Measurements from ENCODE around the gene HEYL.

The HEYL gene

GRCh38 chr1:39637361-39637760 lies 2.1 kb downstream of the HEYL start:
- DNase-seq (ENCODE audit: low spot score) = no peak

DNA sequence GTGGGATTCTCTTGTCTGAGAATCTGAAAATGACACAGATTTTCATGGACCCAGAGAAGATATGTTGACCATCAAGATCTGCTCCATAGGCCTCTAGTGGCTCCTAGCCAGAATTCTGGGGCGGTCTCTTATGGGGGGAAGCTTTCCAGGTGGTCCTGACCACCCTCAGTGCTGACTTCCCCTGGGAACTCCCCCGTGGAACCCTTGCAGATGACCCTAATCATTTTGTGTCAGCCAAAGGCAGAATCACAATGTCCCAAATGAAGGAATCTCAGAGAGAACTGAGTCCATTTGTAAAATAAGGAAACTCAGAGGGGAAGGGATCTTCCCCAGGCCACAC lies 3.6 kb downstream of the HEYL start:
- no peak for DNase-seq (ENCODE audit: low spot score)

DNA sequence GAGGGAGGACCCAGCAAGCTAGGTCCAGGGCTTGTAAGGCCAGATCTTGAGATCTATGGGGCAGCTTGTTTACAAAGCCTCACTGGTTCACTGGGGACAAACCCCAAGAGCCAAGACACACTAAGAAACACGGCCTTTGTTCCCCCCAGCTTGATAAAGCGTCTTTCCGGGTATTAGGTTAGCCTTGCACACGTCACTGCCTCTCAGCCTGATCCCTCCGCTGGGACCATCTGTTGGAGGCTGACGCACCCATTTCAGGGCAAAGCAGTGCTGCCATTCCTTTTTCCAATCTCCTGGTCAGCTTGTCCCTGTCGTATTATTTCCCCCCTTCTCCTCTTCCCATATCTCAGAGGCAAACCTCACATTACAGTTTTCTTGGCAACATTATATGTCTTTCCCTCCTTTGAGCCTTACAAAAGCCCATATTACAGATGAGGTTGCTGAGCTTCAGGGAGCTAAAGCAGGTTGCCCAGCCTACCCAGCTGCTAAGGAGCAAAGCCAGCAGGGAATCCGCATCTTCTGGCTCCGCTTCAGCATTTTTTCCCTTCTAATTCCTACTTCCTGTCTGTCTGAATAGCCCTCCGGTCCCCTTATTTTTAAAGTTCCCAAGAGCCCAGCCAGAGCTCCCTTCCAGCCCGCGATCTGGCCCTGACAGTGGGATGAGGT lies 4.1 kb downstream of the HEYL start:
- DNase-seq (ENCODE audit: low spot score) = no peak

GRCh38 chr1:39633422-39633821 lies 6.0 kb downstream of the HEYL start:
- DNase-seq (ENCODE audit: low spot score) = no peak

DNA sequence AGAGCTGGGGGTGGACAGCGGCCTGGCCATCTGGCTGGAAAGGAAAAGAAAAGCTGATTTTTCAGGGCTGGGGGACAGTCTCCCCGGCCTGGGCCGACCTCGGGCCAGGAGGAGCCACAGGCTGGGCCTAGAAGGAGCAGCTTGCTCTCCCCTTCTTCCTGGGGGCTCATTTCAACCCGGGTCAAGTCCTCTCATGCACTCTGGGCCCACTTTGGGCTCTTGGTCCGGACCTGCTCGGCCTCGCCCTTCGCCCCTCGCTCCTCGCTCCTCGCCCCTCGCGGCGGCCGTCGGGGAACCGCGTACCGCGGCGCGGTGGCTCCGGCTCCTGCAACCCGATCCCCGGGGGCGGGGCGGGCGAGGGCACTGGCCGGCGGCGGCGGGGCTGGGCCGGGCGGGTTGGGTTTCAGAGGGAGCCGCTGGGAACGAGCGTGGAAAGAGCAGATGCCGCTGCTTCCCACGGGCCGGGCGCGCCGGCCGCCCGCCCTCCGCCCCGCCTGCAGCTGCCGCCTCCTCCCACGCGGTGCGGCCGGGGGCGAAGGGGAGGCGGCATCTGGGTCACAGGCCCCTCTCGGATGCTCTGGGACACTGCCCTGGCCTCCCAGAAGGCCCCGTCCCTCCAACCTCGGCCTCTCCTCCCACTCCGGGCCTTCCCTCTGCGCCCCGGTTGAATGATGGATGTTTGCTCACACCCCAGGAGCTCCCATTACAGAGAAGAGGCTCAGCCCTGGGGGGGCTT lies 6.6 kb downstream of the HEYL start:
- peak; percentile 88 for DNase-seq (ENCODE audit: low spot score)

DNA sequence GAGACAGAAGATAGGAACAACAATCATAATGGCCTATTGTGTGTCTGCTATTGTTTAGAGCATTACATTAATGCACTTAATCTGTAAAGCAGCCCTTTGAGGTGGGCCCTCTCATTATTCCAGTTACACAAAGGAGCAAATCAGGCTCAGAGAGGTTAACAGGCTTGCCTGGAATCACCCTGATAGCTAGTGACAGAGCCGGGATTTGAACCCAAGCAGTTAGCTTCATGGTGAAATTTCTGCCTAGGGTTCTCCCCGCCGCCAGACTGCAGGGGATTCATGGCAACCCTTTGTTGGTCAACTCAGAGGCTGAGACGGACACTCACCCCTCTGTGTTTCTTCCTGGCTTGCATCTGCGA lies 7.1 kb downstream of the HEYL start:
- DNase-seq (ENCODE audit: low spot score) = no peak

DNA sequence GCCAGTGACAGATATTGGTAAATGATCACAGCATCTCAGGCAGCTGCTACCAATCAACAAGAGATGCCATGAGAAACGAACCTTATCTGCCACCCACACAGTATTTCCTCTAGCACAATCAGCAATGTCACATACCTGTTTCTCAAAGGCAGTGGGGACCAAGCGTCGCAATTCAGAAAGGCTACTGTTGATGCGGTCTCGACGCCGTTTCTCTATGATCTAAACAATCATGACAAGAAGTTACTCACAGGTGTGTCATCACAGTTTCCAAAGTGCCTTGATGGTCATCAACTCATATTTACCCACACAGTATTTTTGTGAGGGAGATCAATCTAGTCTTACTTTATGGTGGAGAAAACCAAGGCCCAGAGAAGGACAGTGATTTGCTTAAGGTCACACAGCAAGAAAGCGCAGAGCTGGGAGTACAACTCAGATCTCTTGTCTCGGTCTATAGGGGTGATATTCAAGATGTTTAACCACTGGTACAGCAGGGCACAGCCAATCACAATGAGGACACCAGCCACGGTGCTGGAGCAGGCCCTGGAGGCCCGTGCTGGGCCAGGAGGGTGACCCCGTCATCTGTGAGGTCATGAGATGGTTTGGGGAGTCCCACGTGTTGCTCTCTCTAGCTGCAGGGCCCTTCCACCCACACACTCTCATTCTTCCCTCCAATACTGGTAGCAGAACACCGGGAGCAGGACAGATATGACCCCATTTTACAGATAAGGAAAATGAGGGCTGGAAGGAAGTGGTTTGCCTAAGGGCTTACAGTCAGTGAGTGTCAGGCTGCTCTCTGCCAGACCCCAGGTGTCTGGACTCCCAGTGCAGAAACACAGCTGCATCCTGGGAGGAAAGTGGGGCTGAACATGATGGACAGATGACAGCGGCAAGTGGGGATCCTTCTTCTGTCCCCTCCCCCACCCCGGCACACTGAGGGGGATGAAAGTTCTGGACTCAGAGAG lies 7.8 kb downstream of the HEYL start:
- no peak for DNase-seq (ENCODE audit: low spot score)

- DNase-seq (ENCODE audit: low spot score) = no peak
These were observed 10.6 kb downstream of the HEYL start for GRCh38 chr1:39628807-39629350.

DNA sequence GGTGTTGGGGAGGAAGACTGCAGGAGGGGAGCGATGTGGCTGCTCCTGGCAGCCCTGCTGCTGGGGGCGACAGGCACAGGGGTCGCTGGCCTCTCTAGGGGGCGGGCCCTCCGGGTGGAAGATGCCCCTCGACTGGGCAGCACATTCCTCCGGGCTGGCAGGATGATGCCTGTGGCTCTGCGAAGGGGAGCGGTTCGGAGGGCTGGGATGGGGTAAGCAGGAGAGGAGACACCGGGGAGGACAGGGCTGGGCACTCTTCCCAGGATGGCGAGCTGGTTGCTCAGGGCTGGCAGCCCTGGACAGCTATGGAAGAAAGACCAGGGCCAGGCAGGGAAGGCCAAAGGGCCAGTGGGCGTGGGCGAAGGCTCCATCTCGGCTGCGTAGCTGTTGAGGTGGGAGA lies 12.8 kb downstream of the HEYL start:
- DNase-seq (ENCODE audit: low spot score) = no peak

DNA sequence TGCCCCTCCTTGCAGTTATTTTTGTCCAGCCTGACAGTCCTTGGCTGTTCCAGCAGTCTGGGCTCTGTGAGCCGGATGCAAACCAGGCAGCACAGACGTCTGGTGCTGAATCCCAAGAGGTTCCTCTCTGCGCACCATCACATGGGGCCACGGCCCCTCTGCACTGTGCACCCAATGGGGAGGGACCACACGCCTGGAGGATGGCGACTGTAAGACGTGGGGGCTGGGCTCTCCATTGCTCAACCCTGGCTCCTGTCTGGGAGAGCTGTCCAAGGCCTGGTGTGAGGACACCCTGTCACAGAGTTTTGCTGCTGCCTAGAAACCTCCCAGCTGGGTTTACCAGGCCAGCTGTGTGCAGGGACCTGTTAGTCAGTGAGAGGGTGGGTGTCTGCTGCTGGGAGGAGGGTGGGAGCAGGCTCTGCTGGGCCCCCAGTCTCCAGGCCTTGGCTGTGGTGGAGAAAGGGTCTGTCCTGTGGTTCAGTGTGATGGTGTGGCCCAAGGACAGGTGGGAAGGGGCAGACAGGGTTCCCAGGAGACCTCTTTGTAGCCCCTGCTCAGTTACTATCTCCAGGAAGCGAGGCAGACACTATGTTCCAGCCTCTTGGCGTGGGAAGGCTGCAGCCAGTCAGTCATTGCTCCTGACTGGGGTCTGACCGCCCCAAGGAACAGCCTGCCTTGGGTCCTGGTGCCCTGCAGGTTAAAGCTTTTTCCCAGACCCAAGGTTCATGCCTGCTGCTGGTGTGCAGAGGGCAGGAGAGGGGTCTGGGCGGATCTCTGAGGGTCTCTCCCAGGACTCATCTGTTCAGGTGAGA lies 13.8 kb downstream of the HEYL start:
- peak; percentile 58 for DNase-seq (ENCODE audit: low spot score)

- DNase-seq (ENCODE audit: low spot score) = no peak
These were observed 14.4 kb downstream of the HEYL start for GRCh38 chr1:39625009-39625408.

- DNase-seq (ENCODE audit: low spot score) = no peak
These were observed 16.4 kb downstream of the HEYL start for GRCh38 chr1:39623053-39623452.

DNA sequence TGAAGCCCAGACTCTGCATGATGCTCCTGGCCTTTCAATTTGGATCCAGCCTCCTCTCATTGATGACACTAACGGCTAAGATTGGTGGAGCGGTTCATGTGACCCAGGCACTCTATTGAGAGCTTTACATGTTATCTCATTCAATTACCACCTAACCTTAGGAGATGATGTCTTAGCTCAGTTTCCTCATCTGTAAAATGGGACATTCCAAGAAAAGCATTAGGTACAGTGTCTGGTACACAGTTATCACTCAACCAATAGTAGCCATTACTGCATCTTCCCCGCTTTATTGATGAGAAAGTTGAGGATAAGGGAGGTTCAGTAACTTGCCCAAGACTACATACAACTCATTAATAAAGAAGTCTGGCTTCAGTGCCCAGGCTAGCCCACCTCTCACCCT lies 17.0 kb downstream of the HEYL start:
- no peak for DNase-seq (ENCODE audit: low spot score)

GRCh38 chr1:39620659-39621165 lies 18.7 kb downstream of the HEYL start:
- DNase-seq (ENCODE audit: low spot score) = no peak

GRCh38 chr1:39617488-39618049 lies 21.9 kb downstream of the HEYL start:
- DNase-seq (ENCODE audit: low spot score) = no peak

GRCh38 chr1:39615086-39615673 lies 24.3 kb downstream of the HEYL start:
- DNase-seq (ENCODE audit: low spot score) = no peak

DNA sequence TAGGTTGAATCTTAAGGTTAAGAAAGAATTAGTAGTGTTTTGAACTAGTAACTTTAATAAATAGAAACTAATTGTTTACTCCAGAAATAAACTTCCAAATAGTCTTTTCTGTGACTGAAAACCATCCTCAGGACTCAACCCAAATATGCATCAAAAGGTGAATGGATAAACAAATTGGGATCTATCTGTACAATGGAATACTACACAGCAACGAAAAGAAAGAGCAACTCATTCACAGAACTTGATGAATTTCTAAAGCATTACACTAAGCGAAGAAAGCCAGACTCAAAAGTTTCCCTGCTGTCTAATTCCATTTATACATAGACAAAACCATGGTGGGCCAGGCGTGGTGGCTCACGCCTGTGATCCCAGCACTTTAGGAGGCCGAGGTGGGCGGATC lies 25.0 kb downstream of the HEYL start:
- no peak for DNase-seq (ENCODE audit: low spot score)

- DNase-seq (ENCODE audit: low spot score) = no peak
These were observed 26.2 kb downstream of the HEYL start for GRCh38 chr1:39613250-39613649.

- DNase-seq (ENCODE audit: low spot score) = peak; percentile 61
These were observed 29.7 kb downstream of the HEYL start for GRCh38 chr1:39609618-39610331.

- DNase-seq (ENCODE audit: low spot score) = no peak
These were observed 30.5 kb downstream of the HEYL start for GRCh38 chr1:39608921-39609320.
